ENCODE measurements around the gene LAMA2.

The LAMA2 gene

GRCh38 chr6:129210684-129211083, 327.7 kb downstream of the LAMA2 start:
- no peak for DNase-seq (ENCODE audit: low spot score)

- no peak for DNase-seq (ENCODE audit: low spot score)
These were observed 328.7 kb downstream of the LAMA2 start for GRCh38 chr6:129211626-129212025.

DNA sequence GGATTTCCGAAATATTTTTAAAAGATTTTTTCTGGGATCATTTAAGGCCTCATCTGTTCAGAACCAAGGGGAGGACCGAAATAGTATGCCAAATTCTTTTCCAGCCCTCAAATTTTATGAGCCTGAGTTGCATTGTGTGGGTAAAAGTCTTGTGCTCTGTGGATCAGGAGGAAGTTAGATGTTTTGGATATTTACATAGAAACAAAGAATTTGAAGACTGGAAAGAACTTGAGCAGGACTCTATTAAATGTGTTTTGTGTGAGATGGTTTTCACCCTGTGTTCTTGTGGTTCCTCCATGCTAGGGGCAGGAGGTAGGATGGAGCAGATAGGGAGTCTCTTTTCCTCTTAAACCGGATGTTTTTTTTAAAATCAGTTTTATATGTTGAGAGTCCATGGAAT, 329.1 kb downstream of the LAMA2 start:
- DNase-seq (ENCODE audit: low spot score) = no peak

- no peak for DNase-seq (ENCODE audit: low spot score)
These were observed 332.3 kb downstream of the LAMA2 start for GRCh38 chr6:129215246-129215645.

DNA sequence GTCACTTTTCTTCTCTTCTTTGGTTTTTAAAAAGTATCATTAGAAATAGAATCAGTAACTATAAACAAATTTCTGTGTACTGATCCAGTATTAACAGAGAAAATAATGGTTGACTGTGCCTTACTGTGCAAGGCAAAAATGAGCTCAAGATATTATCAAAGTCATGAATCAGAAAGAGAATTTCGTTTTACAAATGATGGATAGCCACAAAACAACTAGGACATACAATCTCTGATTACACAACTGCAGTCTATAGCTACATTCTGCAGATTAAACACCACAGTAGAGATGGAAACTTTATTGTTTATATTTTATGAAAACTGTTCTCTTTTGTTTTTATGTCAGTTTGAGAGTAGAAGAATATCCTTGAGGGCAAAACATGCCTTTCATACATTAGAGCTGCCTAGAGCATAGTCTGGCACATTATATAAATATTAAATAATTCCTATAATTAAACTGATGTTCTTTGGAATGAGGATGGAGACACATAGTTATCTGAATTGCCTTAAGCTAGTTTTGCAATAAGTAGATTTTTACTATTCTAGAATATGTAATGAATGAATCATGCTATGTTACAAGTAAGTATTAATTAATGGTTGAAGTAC, 333.1 kb downstream of the LAMA2 start:
- DNase-seq (ENCODE audit: low spot score) = no peak

DNA sequence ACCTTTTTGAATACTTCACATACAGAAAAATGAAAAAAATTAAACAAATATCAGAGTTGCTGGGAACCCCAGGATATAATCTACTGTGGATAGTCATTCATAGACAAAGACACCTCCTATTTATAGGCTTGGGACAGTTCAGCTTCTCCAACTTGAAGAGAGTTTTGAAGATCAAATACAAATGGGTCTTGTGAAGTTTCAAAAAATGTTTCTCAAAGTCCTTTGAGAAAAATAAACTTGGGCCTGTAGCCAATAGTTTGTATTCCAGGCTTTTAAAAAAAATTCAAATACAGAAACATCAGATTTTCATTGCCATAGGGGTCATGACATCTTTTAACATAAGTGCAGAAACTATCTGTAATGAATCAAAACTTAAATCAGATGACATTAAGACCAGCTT, 334.8 kb downstream of the LAMA2 start:
- DNase-seq (ENCODE audit: low spot score) = no peak

GRCh38 chr6:129233458-129234134, 350.7 kb downstream of the LAMA2 start:
- no peak for DNase-seq (ENCODE audit: low spot score)

GRCh38 chr6:129235167-129236000, 352.4 kb downstream of the LAMA2 start:
- DNase-seq (ENCODE audit: low spot score) = no peak

GRCh38 chr6:129236001-129236517, 353.1 kb downstream of the LAMA2 start:
- no peak for DNase-seq (ENCODE audit: low spot score)

GRCh38 chr6:129238991-129239390, 356.1 kb downstream of the LAMA2 start:
- no peak for DNase-seq (ENCODE audit: low spot score)

- no peak for DNase-seq (ENCODE audit: low spot score)
These were observed 357.0 kb downstream of the LAMA2 start for GRCh38 chr6:129239825-129240491.

- DNase-seq (ENCODE audit: low spot score) = no peak
These were observed 357.5 kb downstream of the LAMA2 start for GRCh38 chr6:129240492-129240853.

DNA sequence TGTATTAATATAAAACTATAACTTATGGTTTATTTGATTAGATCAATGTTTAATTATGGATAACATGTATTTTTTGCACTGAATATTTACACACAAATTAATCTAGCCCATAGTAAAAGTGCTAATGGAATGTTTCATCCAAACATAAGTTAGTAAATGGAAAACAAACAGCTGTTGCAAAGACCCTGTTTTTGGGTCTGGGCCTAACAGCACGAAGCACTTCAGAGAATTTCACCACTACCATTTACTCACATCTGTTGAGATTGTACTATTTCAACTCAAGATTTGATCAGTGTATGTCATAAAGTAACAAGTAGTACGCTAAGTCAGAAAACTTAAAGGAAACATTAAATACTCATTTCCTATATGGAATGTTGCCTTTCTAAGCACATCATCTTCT, 359.6 kb downstream of the LAMA2 start:
- no peak for DNase-seq (ENCODE audit: low spot score)

DNA sequence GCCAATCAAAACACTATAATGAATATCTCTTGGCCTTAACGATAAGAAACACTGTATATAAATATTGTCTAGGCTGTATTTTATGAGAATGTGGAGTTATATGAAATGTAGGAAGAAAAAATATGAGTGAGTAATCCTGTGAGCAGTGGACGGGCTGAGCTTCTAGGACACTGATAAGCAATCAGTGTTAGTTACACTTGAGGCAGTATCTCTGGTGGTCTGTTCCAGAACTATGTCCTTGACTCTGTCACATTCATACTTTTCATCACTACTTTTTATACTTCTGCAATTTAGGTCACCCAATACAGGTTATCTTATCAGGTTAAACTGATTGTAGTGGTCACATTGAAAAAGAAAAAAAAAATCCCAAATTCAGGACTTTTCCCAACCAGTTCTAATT, 360.4 kb downstream of the LAMA2 start:
- no peak for DNase-seq (ENCODE audit: low spot score)

GRCh38 chr6:129248946-129249345, 366.0 kb downstream of the LAMA2 start:
- DNase-seq (ENCODE audit: low spot score) = no peak

- peak; percentile 79 for DNase-seq (ENCODE audit: low spot score)
These were observed 368.9 kb downstream of the LAMA2 start for GRCh38 chr6:129251669-129252376.

DNA sequence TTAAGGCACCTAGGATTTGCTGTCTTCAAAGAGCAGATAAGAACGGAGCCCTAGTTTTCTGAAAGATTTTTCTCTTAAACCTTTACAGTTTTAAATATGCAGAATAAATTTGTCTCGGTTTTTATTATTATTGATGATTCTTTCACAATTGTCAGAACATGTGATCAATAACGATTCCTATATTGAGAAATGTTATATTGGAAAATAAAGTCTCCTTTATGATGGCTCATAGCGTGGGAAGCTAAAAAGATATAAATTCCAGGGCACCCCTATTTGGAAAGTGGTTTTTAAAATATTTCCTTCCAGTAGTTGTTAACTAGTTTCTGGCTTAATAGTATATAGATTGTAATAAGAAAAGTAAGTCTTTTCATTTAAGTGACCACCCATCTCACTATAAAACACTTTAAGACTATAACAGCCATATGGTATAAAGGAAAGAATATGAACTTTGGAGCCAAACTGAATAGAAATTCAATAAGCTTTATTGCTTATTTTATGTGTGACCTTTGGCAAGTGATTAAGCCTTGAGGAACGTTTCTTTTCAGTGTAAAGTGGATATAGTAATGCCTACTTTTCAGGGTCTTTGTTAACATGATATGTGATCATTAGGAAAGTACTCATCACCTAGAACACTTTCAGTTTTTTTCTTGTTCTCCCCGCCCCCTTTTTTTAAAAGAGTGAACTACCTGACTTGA, 369.6 kb downstream of the LAMA2 start:
- no peak for DNase-seq (ENCODE audit: low spot score)

- DNase-seq (ENCODE audit: low spot score) = no peak
These were observed 370.3 kb downstream of the LAMA2 start for GRCh38 chr6:129253242-129253641.

- DNase-seq (ENCODE audit: low spot score) = no peak
These were observed 370.8 kb downstream of the LAMA2 start for GRCh38 chr6:129253727-129254126.

- no peak for DNase-seq (ENCODE audit: low spot score)
These were observed 374.3 kb downstream of the LAMA2 start for GRCh38 chr6:129257196-129257595.

- DNase-seq (ENCODE audit: low spot score) = no peak
These were observed 379.7 kb downstream of the LAMA2 start for GRCh38 chr6:129262661-129263060.

Data from RKO (cell line).